ENCODE results near the gene ALLC. TPM values are rescaled to one million over a fixed set of nuclear protein-coding genes. Genes with fewer than 3 reads are reported as not detected.

Gene ALLC
- total and polyA plus RNA-seq, 2 experiments from 2014 or later = not detected

- H2AFZ ChIP-seq = no peak overlapping the region
- DNase-seq (ENCODE audit: low spot score) = no peak
- no peak overlapping the region for H3K4me2 ChIP-seq
- H3K27ac Mint-ChIP-seq = no peak overlapping the region
- no peaks in the 10 kb centered on the region for H3F3A ChIP-seq (replicated peaks; ENCODE audit: low read depth)
- H3K4me1 ChIP-seq (ENCODE audit: insufficient read depth) = no peaks in the 10 kb centered on the region
- H3K36me3 ChIP-seq (ENCODE audit: insufficient read depth) = no peaks in the 10 kb centered on the region
- H3K27me3 ChIP-seq (ENCODE audit: insufficient read depth) = no peaks in the 10 kb centered on the region
- peaks cover 2% of the 10 kb centered on the region for H3K27me3 Mint-ChIP-seq (ENCODE audit: insufficient read depth, low read depth, poor library complexity)
- no peak overlapping the region for H3K27ac ChIP-seq (ENCODE audit: low read depth)
- H3K4me1 Mint-ChIP-seq = no peaks in the 10 kb centered on the region
- H4K20me1 ChIP-seq (replicated peaks; ENCODE audit: insufficient read depth) = no peaks in the 10 kb centered on the region
- no peaks in the 10 kb centered on the region for H3K79me2 ChIP-seq (replicated peaks; ENCODE audit: insufficient read depth)
- peaks cover 48% of the 10 kb centered on the region for H3K9me3 Mint-ChIP-seq
- no peaks in the 10 kb centered on the region for H3K9me2 ChIP-seq (ENCODE audit: insufficient read depth)
- H3K4me3 ChIP-seq = no peak overlapping the region
- TF ChIP-seq ZNF331 (CRISPR knock-in tag; IDR thresholded peaks at IDR 0.05; ENCODE audit: low read depth) = no peak
- H3K36me3 Mint-ChIP-seq (ENCODE audit: low read depth) = no peaks in the 10 kb centered on the region
- ATAC-seq = no peak
- H3K4me3 Mint-ChIP-seq = no peak overlapping the region
Measured at GRCh38 chr2:3712424-3712823, 54.4 kb downstream of the ALLC start.

GRCh38 chr2:3712831-3713503 is 55.0 kb downstream of the ALLC start:
- no peaks in the 10 kb centered on the region for H3K4me1 Mint-ChIP-seq
- Histone ChIP-seq H3K9me2 (ENCODE audit: insufficient read depth) (no peaks in the 10 kb centered on the region), H3F3A (replicated peaks; ENCODE audit: low read depth) (no peaks in the 10 kb centered on the region), H3K27me3 (ENCODE audit: insufficient read depth) (no peaks in the 10 kb centered on the region), H3K4me1 (ENCODE audit: insufficient read depth) (no peaks in the 10 kb centered on the region), H3K4me2 (no peak overlapping the region), H2AFZ (no peak overlapping the region), H4K20me1 (replicated peaks; ENCODE audit: insufficient read depth) (no peaks in the 10 kb centered on the region), H3K79me2 (replicated peaks; ENCODE audit: insufficient read depth) (no peaks in the 10 kb centered on the region), H3K4me3 (no peak overlapping the region), H3K27ac (ENCODE audit: low read depth) (no peak overlapping the region), H3K36me3 (ENCODE audit: insufficient read depth) (no peaks in the 10 kb centered on the region)
- no peak overlapping the region for H3K27ac Mint-ChIP-seq
- no peak for ATAC-seq
- H3K4me3 Mint-ChIP-seq = no peak overlapping the region
- no peak for DNase-seq (ENCODE audit: low spot score)
- H3K9me3 Mint-ChIP-seq = peaks cover 43% of the 10 kb centered on the region
- H3K36me3 Mint-ChIP-seq (ENCODE audit: low read depth) = no peaks in the 10 kb centered on the region
- H3K27me3 Mint-ChIP-seq (ENCODE audit: insufficient read depth, low read depth, poor library complexity) = peaks cover 2% of the 10 kb centered on the region
- no peak for TF ChIP-seq ZNF114 (CRISPR knock-in tag; IDR thresholded peaks at IDR 0.05)
- TF ChIP-seq ZNF462 (CRISPR knock-in tag; IDR thresholded peaks at IDR 0.05) = no peak
- TF ChIP-seq EZH2 (IDR thresholded peaks at IDR 0.05; ENCODE audit: low read depth, unreplicated experiment) = no peak
- TF ChIP-seq ZNF331 (CRISPR knock-in tag; IDR thresholded peaks at IDR 0.05; ENCODE audit: low read depth) = no peak
- TF ChIP-seq ETS1 (IDR thresholded peaks at IDR 0.05) = no peak
- no peak for TF ChIP-seq POLR2AphosphoS5 (IDR thresholded peaks at IDR 0.05; ENCODE audit: low read depth)
- TF ChIP-seq CTCF (conservative IDR thresholded peaks at IDR 0.05; ENCODE audit: low read depth in 2 of 2) = no peak
- no peak for TF ChIP-seq REST (IDR thresholded peaks at IDR 0.05; ENCODE audit: unreplicated experiment)

Measured in GM23338 (cell line).